ENCODE results near the gene FBXL14. TPM values are rescaled to one million over a fixed set of nuclear protein-coding genes. Genes with fewer than 3 reads are reported as not detected.

FBXL14 gene
- total RNA-seq, 1 experiment from 2014 or later = 19.4 TPM

GRCh38 chr12:1544996-1545700 is 49.2 kb downstream of the FBXL14 start:
- CTCF ChIA-PET = interaction anchor here (0.6 to 1.1 kb wide), 5 partner anchors 20 to 540 kb away, joined by 3 to 9 read pairs (median 4); no protein-coding TSS in a partner anchor

GRCh38 chr12:1542599-1542998 is 51.8 kb downstream of the FBXL14 start:
- Mint-ChIP-seq H3K36me3 (ENCODE audit: insufficient read depth, unreplicated experiment) (no peaks in the 10 kb centered on the region), H3K27me3 (ENCODE audit: unreplicated experiment) (peaks cover 9% of the 10 kb centered on the region), H3K4me1 (ENCODE audit: low read depth, unreplicated experiment) (peaks cover 13% of the 10 kb centered on the region), H3K27ac (ENCODE audit: unreplicated experiment) (no peak overlapping the region), H3K9me3 (ENCODE audit: low read depth, unreplicated experiment) (no peaks in the 10 kb centered on the region), H3K4me3 (ENCODE audit: low read depth, unreplicated experiment) (no peak overlapping the region)
- no TSS peak for BruUV-seq (replicated peaks)
- intact Hi-C loops (cut with micrococcal nuclease; ENCODE audit: unreplicated experiment) = loop anchor here (10.0 kb wide), 1 partner anchor 198 kb away; no protein-coding TSS in a partner anchor
- CTCF ChIA-PET = interaction anchor here (0.7 kb wide), 1 partner anchor 434 kb away, joined by 5 read pairs; no protein-coding TSS in a partner anchor
- no peak for DNase-seq
- TF ChIP-seq, protein P1, sequence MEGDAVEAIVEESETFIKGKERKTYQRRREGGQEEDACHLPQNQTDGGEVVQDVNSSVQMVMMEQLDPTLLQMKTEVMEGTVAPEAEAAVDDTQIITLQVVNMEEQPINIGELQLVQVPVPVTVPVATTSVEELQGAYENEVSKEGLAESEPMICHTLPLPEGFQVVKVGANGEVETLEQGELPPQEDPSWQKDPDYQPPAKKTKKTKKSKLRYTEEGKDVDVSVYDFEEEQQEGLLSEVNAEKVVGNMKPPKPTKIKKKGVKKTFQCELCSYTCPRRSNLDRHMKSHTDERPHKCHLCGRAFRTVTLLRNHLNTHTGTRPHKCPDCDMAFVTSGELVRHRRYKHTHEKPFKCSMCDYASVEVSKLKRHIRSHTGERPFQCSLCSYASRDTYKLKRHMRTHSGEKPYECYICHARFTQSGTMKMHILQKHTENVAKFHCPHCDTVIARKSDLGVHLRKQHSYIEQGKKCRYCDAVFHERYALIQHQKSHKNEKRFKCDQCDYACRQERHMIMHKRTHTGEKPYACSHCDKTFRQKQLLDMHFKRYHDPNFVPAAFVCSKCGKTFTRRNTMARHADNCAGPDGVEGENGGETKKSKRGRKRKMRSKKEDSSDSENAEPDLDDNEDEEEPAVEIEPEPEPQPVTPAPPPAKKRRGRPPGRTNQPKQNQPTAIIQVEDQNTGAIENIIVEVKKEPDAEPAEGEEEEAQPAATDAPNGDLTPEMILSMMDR (IDR thresholded peaks at IDR 0.05; ENCODE audit: unreplicated experiment) = no peak

More at GRCh38 chr12:1544996-1545700, 49.2 kb downstream of the FBXL14 start:
- Mint-ChIP-seq H3K9me3 (ENCODE audit: low read depth, unreplicated experiment) (no peaks in the 10 kb centered on the region), H3K27me3 (ENCODE audit: unreplicated experiment) (no peaks in the 10 kb centered on the region), H3K4me3 (ENCODE audit: low read depth, unreplicated experiment) (no peak overlapping the region), H3K27ac (ENCODE audit: unreplicated experiment) (no peak overlapping the region), H3K4me1 (ENCODE audit: low read depth, unreplicated experiment) (peaks cover 13% of the 10 kb centered on the region), H3K36me3 (ENCODE audit: insufficient read depth, unreplicated experiment) (no peaks in the 10 kb centered on the region)
- TF ChIP-seq, protein P1 (IDR thresholded peaks at IDR 0.05; ENCODE audit: unreplicated experiment) = peak; percentile 21
- intact Hi-C loops (cut with micrococcal nuclease; ENCODE audit: unreplicated experiment) = loop anchor here (1.0 to 10.0 kb wide), 2 partner anchors 200 to 427 kb away; no protein-coding TSS in a partner anchor
- DNase-seq = peak; percentile 18
- BruUV-seq (replicated peaks) = no TSS peak

DNA sequence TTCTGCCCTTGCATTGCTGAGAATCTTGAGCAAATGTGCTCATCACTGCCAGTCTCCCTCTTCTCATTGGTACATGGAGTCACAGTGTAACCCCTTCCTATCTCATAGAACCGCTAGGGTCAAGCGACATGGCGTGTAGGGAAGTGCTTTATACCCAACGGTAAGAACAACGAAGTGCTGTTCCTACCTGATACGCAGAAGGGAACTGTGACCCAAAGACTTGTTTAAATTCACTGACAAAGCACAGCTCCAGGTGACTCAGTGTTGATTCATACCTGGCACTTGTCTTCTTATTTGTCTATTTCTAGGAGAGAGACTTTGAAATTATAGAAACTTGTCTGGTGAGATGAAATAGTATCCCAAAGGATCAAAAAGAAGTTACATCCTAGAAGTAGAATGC is 53.7 kb downstream of the FBXL14 start:
- Mint-ChIP-seq H3K4me3 (ENCODE audit: low read depth, unreplicated experiment) (no peak overlapping the region), H3K4me1 (ENCODE audit: low read depth, unreplicated experiment) (peaks cover 13% of the 10 kb centered on the region), H3K36me3 (ENCODE audit: insufficient read depth, unreplicated experiment) (no peaks in the 10 kb centered on the region), H3K27me3 (ENCODE audit: unreplicated experiment) (peaks cover 28% of the 10 kb centered on the region), H3K9me3 (ENCODE audit: low read depth, unreplicated experiment) (no peaks in the 10 kb centered on the region), H3K27ac (ENCODE audit: unreplicated experiment) (no peak overlapping the region)
- intact Hi-C loops (cut with micrococcal nuclease; ENCODE audit: unreplicated experiment) = loop anchor here (10.0 kb wide), 1 partner anchor 196 kb away; no protein-coding TSS in a partner anchor
- BruUV-seq (replicated peaks) = no TSS peak
- TF ChIP-seq, protein P1 (IDR thresholded peaks at IDR 0.05; ENCODE audit: unreplicated experiment) = no peak
- peak; percentile 32 for DNase-seq
- CTCF ChIA-PET = interaction anchor here (0.5 to 1.5 kb wide), 2 partner anchors 82 to 423 kb away, joined by 3 to 7 read pairs; no protein-coding TSS in a partner anchor

DNA sequence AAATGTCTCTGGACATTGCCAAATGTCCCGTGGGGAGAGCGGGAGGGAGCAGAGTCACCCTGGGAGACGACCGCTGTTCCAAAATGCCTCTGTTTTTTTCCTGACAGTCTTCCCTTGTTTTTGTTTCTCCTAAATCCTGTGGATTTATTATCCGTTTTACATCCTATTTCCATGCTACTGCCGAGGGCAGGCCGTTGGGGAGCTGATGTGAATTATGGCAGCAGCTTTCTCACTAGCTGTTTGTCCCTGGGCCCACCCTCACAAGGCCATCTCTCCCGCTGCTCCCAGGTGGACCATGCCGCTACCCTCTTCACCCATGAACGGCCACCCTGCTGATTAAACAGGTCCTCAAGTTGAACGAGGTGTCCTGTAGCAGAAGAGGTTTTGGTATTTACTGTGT is 55.2 kb downstream of the FBXL14 start:
- peaks cover 16% of the 10 kb centered on the region for H3K4me1 Mint-ChIP-seq (ENCODE audit: low read depth, unreplicated experiment)
- TF ChIP-seq, protein P1 (IDR thresholded peaks at IDR 0.05; ENCODE audit: unreplicated experiment) = no peak
- no peaks in the 10 kb centered on the region for H3K9me3 Mint-ChIP-seq (ENCODE audit: low read depth, unreplicated experiment)
- H3K27ac Mint-ChIP-seq (ENCODE audit: unreplicated experiment) = no peak overlapping the region
- no peaks in the 10 kb centered on the region for H3K36me3 Mint-ChIP-seq (ENCODE audit: insufficient read depth, unreplicated experiment)
- H3K4me3 Mint-ChIP-seq (ENCODE audit: low read depth, unreplicated experiment) = no peak overlapping the region
- BruUV-seq (replicated peaks) = no TSS peak
- peaks cover 38% of the 10 kb centered on the region for H3K27me3 Mint-ChIP-seq (ENCODE audit: unreplicated experiment)
- CTCF ChIA-PET = no interaction called here
- intact Hi-C loops (cut with micrococcal nuclease; ENCODE audit: unreplicated experiment) = no loop called here
- DNase-seq = no peak
